ENCODE data around the gene AOC2. TPM values are rescaled to one million over a fixed set of nuclear protein-coding genes. Genes with fewer than 3 reads are reported as not detected.

Gene AOC2
- total and polyA plus RNA-seq, 2 of the 8 experiments (the other 6 are each of a cell fraction or from before 2014, with no cell fraction given) = 4.2 to 4.7 TPM

- TF ChIP-seq RNF2 (IDR thresholded peaks at IDR 0.05; ENCODE audit: borderline replicate concordance, low read depth, low read length, missing control alignments, poor library complexity, severe bottlenecking) (no peak), KDM5A (IDR thresholded peaks at IDR 0.05; ENCODE audit: low read length) (no peak), SP1 (IDR thresholded peaks at IDR 0.05; ENCODE audit: low read depth, low read length) (no peak), ASH2L (IDR thresholded peaks at IDR 0.05; ENCODE audit: low read length) (no peak), POLR2A (IDR thresholded peaks at IDR 0.05; ENCODE audit: control extremely low read depth in 1 of 2, low read depth in 2 of 2, low read length in 2 of 2) (no peak), SRF (IDR thresholded peaks at IDR 0.05; ENCODE audit: low read depth, low read length) (no peak), SUZ12 (IDR thresholded peaks at IDR 0.05; ENCODE audit: low read length) (no peak), JUN (IDR thresholded peaks at IDR 0.05; ENCODE audit: low read depth, low read length) (no peak), KDM4A (IDR thresholded peaks at IDR 0.05; ENCODE audit: low read depth, low read length, severe bottlenecking) (no peak), TCF12 (IDR thresholded peaks at IDR 0.05; ENCODE audit: low read depth, low read length) (no peak)
- TF ChIP-seq, protein P1, sequence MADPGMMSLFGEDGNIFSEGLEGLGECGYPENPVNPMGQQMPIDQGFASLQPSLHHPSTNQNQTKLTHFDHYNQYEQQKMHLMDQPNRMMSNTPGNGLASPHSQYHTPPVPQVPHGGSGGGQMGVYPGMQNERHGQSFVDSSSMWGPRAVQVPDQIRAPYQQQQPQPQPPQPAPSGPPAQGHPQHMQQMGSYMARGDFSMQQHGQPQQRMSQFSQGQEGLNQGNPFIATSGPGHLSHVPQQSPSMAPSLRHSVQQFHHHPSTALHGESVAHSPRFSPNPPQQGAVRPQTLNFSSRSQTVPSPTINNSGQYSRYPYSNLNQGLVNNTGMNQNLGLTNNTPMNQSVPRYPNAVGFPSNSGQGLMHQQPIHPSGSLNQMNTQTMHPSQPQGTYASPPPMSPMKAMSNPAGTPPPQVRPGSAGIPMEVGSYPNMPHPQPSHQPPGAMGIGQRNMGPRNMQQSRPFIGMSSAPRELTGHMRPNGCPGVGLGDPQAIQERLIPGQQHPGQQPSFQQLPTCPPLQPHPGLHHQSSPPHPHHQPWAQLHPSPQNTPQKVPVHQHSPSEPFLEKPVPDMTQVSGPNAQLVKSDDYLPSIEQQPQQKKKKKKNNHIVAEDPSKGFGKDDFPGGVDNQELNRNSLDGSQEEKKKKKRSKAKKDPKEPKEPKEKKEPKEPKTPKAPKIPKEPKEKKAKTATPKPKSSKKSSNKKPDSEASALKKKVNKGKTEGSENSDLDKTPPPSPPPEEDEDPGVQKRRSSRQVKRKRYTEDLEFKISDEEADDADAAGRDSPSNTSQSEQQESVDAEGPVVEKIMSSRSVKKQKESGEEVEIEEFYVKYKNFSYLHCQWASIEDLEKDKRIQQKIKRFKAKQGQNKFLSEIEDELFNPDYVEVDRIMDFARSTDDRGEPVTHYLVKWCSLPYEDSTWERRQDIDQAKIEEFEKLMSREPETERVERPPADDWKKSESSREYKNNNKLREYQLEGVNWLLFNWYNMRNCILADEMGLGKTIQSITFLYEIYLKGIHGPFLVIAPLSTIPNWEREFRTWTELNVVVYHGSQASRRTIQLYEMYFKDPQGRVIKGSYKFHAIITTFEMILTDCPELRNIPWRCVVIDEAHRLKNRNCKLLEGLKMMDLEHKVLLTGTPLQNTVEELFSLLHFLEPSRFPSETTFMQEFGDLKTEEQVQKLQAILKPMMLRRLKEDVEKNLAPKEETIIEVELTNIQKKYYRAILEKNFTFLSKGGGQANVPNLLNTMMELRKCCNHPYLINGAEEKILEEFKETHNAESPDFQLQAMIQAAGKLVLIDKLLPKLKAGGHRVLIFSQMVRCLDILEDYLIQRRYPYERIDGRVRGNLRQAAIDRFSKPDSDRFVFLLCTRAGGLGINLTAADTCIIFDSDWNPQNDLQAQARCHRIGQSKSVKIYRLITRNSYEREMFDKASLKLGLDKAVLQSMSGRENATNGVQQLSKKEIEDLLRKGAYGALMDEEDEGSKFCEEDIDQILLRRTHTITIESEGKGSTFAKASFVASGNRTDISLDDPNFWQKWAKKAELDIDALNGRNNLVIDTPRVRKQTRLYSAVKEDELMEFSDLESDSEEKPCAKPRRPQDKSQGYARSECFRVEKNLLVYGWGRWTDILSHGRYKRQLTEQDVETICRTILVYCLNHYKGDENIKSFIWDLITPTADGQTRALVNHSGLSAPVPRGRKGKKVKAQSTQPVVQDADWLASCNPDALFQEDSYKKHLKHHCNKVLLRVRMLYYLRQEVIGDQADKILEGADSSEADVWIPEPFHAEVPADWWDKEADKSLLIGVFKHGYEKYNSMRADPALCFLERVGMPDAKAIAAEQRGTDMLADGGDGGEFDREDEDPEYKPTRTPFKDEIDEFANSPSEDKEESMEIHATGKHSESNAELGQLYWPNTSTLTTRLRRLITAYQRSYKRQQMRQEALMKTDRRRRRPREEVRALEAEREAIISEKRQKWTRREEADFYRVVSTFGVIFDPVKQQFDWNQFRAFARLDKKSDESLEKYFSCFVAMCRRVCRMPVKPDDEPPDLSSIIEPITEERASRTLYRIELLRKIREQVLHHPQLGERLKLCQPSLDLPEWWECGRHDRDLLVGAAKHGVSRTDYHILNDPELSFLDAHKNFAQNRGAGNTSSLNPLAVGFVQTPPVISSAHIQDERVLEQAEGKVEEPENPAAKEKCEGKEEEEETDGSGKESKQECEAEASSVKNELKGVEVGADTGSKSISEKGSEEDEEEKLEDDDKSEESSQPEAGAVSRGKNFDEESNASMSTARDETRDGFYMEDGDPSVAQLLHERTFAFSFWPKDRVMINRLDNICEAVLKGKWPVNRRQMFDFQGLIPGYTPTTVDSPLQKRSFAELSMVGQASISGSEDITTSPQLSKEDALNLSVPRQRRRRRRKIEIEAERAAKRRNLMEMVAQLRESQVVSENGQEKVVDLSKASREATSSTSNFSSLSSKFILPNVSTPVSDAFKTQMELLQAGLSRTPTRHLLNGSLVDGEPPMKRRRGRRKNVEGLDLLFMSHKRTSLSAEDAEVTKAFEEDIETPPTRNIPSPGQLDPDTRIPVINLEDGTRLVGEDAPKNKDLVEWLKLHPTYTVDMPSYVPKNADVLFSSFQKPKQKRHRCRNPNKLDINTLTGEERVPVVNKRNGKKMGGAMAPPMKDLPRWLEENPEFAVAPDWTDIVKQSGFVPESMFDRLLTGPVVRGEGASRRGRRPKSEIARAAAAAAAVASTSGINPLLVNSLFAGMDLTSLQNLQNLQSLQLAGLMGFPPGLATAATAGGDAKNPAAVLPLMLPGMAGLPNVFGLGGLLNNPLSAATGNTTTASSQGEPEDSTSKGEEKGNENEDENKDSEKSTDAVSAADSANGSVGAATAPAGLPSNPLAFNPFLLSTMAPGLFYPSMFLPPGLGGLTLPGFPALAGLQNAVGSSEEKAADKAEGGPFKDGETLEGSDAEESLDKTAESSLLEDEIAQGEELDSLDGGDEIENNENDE (IDR thresholded peaks at IDR 0.05; ENCODE audit: insufficient replicate concordance, low read length) = no peak
- TF ChIP-seq, protein P2, sequence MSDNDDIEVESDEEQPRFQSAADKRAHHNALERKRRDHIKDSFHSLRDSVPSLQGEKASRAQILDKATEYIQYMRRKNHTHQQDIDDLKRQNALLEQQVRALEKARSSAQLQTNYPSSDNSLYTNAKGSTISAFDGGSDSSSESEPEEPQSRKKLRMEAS (IDR thresholded peaks at IDR 0.05) = no peak
Observed at GRCh38 chr17:42868338-42868737, 24.0 kb downstream of the AOC2 start (continued).
